Activated CD4-positive, CD25-positive, alpha-beta regulatory T cell treated with anti-CD3 and anti-CD28 coated beads, Interleukin-2, amount 50 U/mL, for 16 hours (primary cell): ENCODE results near the gene UBE2D3.

Source experiments
- DNase-seq: peaks from one replicate; pipeline ENCODE4 v3.0.0-alpha.2; 2020; ENCODE audit warnings: low read depth, low spot score

The UBE2D3 gene

GRCh38 chr4:102791318-102791835 lies 36.0 kb downstream of the UBE2D3 start:
- DNase-seq = no peak

GRCh38 chr4:102789317-102789717 lies 38.0 kb downstream of the UBE2D3 start:
- no peak for DNase-seq

GRCh38 chr4:102787944-102788343 lies 39.4 kb downstream of the UBE2D3 start:
- DNase-seq = no peak

- no peak for DNase-seq
Measured at GRCh38 chr4:102787096-102787881, 40.1 kb downstream of the UBE2D3 start.

GRCh38 chr4:102786279-102786678 lies 41.1 kb downstream of the UBE2D3 start:
- DNase-seq = no peak

GRCh38 chr4:102783006-102783405 lies 44.3 kb downstream of the UBE2D3 start:
- no peak for DNase-seq

GRCh38 chr4:102781570-102781969 lies 45.8 kb downstream of the UBE2D3 start:
- DNase-seq = no peak

- no peak for DNase-seq
Measured at GRCh38 chr4:102780476-102781144, 46.7 kb downstream of the UBE2D3 start.

GRCh38 chr4:102779204-102779603 lies 48.1 kb downstream of the UBE2D3 start:
- no peak for DNase-seq

- no peak for DNase-seq
Measured at GRCh38 chr4:102778720-102779119, 48.6 kb downstream of the UBE2D3 start.

GRCh38 chr4:102775805-102776204 lies 51.5 kb downstream of the UBE2D3 start:
- DNase-seq = no peak

- no peak for DNase-seq
Measured at GRCh38 chr4:102774254-102774653, 53.1 kb downstream of the UBE2D3 start.

GRCh38 chr4:102772738-102773340 lies 54.5 kb downstream of the UBE2D3 start:
- no peak for DNase-seq

GRCh38 chr4:102764901-102765300 lies 62.5 kb downstream of the UBE2D3 start:
- DNase-seq = no peak

- DNase-seq = no peak
Measured at GRCh38 chr4:102761906-102762305, 65.4 kb downstream of the UBE2D3 start.

- no peak for DNase-seq
Measured at GRCh38 chr4:102761296-102761701, 66.1 kb downstream of the UBE2D3 start.

GRCh38 chr4:102760645-102761295 lies 66.6 kb downstream of the UBE2D3 start, which contains the start of gene MANBA:
Gene MANBA (minus strand): TSS chr4:102760968. CDS start chr4:102760894, 74 bp downstream.
- DNase-seq = peak; percentile 63

GRCh38 chr4:102759831-102760644 lies 67.3 kb downstream of the UBE2D3 start:
- no peak for DNase-seq

GRCh38 chr4:102758241-102759160 lies 68.8 kb downstream of the UBE2D3 start:
- no peak for DNase-seq

GRCh38 chr4:102757681-102758080 lies 69.7 kb downstream of the UBE2D3 start:
- no peak for DNase-seq
